DMS153 treated with DMSO at 0.1 percent for 48 hours (cell line): ENCODE results near the gene GRN.
"Not testable (repeated sequence)": the region's sequence is repeated elsewhere in the genome, so short reads cannot be mapped to it uniquely, and the experiment has no call there.

Source experiments
- DNase-seq: peaks from one replicate; lab custom pipeline; 2025; ENCODE audit not compliant: unreplicated experiment; lab: John Stamatoyannopoulos, UW

The GRN gene

GRCh38 chr17:44360826-44361225 is 15.7 kb downstream of the GRN start:
- no peak for DNase-seq

DNA sequence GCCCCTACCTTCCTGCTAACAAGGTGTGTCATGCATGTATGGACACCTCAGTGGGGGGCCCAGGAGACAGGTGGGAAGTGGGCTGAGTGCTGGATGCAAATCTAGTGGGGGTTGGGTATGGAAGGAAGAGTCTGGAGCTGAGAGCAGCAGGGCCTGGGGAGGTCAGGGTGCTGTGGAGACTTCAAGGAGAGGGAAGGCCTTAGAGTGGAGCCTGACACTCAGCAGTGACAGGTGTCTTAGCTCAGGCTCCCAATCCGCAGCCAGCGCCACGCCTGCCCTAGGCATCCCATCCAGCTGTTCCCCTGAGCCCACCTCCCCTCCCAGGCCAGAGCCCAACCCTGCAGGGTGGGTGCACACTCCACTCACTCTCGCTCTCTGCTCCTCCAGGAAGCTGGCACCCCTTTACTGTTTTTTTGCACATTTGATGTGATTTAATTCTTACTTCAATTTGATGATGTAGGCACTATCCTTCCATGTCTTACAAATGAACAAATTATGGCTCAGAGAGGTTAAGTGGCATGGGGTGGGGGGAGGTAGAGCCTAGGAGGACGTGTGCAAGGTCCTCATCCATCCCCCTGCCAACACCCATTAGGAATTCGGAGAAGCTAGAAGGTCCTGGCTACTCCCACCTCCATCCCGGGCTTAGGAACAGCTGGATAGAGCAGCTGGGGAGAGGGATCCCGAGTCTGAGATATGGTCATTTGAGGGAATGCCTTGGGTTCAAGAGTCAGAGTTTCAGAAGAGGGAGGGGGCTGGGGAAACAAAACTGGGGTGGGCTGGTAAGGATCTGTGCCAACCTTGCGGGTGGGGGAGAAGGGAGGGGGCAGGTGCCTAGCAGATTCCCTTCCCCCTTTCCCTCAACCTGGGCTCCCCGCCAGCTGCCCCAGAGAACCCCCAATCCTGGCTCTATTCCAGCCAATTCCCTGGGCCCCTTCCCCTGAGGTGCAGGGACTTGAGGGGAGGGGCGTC is 16.5 kb downstream of the GRN start:
- no peak for DNase-seq

GRCh38 chr17:44362459-44362948 is 17.4 kb downstream of the GRN start:
- no peak for DNase-seq

DNA sequence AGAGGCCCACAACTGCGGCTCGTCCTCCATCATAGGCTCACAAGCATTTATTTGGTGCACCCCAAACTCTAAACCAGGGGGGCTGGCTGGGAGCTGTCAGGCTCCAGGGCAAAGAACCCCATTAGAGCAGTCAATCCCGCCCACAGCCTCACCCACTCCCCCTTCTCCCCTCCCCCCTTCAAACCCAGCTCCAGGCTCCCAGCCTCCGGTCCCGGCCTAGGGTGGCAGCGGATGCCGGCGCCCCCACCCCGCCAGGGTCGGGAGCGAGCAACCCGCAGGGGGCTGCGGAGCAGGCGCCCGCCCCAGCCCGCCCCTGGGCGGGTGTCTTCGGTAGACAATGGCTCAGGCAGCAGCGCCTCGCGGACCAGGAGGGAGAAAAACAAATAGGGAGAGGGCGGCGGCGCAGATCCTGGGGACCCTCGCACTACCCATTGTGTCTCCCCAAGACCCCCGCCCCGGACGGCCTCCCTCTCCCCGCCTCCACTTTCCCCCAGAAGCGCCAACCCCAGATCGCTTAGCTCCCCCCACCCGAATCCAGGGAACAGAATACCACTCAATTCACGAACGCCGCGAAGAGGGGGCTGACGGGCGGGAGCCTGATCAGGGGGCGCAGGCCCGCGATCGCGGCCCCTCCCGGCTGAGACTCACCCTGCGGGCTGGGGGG is 18.0 kb downstream of the GRN start:
- DNase-seq = no peak

DNA sequence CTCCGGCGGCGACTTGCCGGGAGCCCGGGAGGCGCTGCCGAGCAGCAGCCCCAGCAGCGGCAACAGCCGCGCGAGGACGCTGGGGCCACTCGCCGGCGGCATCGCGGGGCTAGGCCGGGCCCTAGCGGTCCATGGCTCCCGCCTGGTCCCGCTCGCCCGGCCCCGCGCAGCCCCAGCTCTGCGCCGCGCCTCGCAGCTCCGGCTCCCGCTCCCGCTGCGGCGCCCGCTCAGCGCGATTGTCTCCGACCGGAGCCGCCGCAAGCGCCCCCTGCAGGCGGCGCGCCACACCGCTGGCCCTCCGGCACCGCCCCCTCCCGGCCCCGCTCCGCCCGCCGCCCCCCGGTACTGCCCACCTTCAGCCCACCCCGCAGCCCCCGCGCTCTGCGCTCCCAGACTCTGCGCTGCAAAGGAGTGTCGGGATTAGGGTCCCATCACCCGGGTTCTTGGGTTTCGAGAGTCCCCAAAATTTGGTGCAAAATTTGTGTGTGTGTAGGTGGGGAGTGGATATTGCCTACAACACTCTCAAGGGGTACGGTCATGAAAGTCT is 18.6 kb downstream of the GRN start, which contains the start of gene FAM171A2:
TSS of gene FAM171A2 (minus strand) at position 241 of the 547 bp plus-strand sequence. CDS start at position 102, 139 bp downstream.
- peak; percentile 19 for DNase-seq

DNA sequence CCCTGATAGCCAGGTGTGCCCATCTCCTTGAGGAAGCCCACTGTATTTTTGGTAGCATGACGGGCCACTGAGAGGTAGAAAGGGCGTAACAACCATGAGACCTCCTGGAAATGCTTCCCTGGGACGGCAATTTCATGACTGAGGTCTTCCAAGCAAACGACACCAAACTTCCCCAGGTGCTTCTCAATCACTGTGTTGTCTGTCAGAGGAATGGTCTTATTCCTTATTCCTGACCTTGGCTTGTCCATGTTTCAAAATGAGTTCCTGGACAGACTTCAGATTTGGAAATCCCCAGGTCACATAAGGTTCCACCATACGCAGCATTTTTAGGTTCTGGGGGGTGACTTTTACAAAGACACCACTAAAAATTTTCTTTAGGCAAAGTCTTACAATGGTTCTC is 19.9 kb downstream of the GRN start:
- not testable (repeated sequence) for DNase-seq

DNA sequence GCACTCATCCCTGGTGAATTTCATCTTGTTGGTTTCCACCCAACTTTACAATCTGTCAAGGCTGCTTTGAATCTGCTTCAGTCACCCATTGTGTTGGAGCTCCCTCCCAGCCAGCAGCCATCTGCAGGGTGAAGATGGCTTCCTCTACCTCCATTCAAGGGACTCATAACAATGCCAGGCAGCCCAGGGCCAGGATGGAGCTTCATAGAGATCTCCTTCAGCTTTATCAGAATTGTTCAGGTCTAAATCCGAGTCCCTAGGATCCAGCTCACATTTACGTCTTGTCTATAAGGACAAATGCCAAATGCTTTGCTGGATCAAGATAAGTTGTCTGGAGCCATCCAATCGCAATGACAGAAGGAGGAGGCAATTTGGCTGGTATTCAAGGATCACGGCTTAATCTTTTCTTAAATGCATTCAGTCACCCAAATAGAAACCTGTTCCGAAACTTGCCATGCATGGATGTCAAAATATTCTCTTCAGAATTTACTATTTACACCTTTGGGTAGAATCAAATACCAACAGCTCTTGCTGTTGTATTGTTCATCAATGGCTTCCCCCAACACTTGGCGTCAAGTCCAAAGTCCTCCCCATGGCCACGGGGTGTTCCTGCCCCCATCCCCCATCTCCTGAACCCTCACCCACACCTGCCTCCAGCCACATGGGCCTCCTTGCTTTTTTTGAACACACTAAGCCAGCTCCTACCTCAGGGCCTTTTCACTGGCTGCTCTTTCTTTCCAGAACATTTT is 22.3 kb downstream of the GRN start:
- no peak for DNase-seq

DNA sequence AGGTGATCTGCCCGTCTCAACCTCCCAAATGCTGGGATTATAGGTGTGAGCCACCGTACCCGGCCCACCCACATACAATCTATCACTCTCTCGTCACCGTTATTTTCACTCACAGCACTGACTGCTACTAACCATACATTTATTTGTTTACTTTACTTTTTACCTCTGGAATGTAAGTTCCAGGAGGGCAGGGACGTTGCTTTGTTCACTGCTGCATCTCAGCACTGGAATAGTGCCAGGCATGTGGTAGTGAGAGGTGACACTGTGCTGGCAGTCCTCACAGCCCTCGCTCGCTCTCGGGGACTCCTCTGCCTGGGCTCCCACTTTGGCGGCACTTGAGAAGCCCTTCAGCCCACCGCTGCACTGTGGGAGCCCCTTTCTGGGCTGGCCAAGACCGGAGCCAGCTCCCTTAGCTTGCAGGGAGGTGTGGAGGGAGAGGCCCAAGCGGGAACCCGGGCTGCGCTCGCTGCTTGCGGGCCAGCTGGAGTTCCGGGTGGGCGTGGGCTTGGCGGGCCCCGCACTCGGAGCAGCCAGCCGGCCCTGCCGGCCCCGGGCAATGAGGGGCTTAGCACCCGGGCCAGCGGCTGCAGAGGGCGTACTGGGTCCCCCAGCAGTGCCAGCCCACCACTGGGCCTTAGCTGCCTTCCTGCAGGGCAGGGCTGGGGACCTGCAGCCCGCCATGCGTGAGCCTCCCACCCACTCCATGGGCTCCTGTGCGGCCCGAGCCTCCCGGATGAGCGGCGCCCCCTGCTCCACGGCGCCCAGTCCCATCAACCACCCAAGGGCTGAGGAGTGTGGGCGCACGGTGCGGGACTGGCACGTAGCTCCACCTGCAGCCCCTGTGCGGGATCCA is 23.5 kb downstream of the GRN start:
- DNase-seq = not testable (repeated sequence)

DNA sequence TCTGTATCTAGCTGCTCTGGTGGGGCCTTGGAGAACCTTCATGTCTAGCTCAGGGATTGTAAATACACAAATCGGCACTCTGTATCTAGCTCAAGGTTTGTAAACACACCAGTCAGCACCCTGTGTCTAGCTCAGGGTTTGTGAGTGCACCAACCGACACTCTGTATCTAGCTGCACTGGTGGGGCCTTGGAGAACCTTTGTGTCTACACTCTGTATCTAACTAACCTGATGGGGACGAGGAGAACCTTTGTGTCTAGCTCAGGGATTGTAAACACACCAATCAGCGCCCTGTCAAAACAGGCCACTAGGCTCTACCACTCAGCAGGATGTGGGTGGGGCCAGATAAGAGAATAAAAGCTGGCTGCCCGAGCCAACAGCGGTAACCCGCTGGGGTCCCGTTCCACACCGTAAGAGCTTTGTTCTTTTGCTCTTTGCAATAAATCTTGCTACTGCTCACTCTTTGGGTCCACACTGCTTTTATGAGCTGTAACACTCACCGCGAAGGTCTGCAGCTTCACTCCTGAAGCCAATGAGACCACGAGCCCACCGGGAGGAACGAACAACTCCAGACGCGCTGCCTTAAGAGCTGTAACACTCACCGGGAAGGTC is 24.4 kb downstream of the GRN start:
- DNase-seq = not testable (repeated sequence)

DNA sequence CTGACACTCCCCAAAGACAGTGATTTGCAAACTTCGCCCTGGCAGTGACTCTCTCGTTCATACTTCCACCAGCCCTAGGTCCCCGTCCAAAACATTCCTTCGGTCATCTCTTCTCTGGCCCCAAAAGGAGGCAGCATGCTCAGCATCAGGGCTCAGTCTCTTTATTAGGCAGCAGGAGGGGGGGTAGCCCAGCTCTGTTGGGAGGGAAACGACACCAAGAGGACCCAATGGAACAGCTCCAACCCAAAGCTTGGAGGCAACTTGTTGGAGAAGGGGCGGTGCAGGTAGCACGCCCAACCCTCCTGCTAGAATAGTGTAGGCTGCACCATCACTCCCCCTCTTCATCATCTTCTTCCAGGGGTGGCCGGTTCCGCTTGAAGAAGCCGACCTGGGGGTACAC is 26.9 kb downstream of the GRN start:
- DNase-seq = no peak

DNA sequence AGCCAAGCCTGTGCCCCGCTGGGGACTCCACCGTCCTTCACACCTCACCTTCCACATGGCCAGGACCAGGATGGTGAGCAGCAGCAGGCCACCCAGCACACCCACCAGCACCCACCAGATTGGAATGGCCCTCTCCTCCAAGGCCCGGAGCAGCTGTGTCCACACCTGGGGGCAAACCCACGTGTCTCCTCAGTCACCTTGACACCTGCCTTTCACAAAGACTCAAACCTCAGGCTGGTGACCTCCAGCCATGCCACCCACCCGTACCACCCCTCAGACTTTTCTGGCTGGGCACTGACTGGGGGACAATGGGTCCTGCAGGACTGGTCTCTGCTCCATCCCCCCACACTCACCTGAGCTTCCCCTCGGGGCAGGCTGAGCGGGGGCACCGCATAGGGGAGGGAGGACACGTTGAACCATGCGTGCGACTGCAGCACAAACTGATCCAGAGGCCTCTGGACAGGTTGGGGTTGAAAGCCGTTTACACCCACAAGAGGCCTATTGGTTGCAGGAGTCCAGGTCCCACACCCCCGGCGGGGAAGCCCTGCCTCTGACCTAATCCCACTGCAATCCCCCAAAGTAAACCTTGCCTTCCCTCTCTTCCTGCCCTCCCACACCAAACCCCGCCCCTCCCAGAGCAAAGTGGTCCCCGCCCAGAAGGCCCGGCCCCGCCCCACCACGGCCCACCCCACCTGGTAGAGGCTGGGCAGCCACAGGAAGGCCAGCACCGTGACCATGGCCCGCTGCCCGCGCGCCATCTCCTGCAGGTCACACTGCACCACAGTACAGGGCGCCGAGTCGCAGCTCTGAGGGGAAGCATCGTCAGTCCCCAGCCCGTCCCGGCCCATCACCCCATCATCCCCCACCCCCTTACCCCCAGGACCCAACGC is 29.4 kb downstream of the GRN start:
- DNase-seq = no peak

DNA sequence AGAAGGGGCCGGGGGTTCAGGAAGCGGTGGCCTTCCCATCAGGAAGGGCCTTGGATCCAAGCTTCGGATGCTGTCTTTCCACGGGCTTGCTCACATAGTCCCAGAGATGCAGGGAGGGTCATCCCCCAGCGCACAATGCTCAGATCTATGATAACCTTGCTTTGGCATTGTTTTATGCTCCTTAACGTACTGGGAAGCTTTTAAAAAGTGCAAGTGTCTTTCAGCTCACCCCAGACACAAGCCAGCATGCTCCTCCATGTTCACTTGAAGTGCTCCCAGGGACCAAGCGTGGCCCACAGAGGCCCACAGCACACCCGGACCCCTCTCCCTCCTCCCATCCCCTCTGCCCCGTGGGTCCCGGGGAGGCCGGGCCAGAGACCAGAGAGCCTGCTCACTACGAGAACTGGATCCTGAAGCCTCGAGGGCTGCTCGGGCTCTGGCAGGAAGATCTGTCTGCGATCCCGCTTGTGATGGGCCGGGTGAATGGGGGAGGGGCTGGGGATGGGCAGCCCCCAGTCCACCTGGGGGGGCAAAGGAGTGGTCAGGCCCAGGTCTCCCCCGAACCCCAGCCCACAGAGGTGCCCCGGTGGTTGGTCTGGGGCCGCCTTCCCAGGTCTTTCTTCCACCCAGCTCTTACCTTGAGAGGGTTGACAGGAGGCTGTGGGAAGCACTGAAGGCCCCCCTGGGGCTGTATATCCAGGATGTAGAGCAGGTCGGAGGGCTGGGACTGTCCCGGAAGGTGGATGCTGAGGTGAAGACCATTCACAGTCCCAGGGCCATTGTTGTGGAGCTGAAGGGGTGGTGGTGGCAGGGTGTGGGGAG is 30.3 kb downstream of the GRN start:
- no peak for DNase-seq

- no peak for DNase-seq
Observed at GRCh38 chr17:44376124-44376523, 31.0 kb downstream of the GRN start.

DNA sequence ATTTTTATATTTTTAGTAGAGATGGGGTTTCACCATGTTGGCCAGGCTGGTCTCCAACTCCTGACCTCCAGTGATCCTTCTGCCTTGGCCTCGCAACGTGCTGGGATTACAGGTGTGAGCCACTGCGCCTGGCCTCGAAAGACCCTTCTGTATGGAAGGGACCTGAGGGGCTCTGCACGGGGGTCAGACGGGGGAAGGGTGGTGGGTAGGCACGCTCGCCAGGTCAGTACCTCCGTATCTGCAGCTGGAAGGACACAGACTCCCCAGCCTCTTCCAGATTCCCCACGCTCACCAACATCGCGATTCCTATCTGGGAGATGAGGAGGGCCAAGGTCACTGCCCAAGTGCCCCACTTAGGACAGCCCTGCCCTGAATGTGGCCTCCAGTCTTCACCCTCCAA is 31.7 kb downstream of the GRN start:
- DNase-seq = no peak

- DNase-seq = no peak
Observed at GRCh38 chr17:44378171-44378705, 33.1 kb downstream of the GRN start.

- DNase-seq = no peak
Observed at GRCh38 chr17:44379887-44380286, 34.8 kb downstream of the GRN start.

- DNase-seq = no peak
Observed at GRCh38 chr17:44380767-44381166, 35.7 kb downstream of the GRN start.
